ENCODE results near the gene CCNK.

Gene CCNK

GRCh38 chr14:99556134-99556791 is 75.1 kb downstream of the CCNK start:
- no peak for DNase-seq

GRCh38 chr14:99559286-99559990 is 78.2 kb downstream of the CCNK start:
- DNase-seq = no peak

- no peak for DNase-seq
These were observed 79.2 kb downstream of the CCNK start for GRCh38 chr14:99560403-99560802.

GRCh38 chr14:99560922-99561683 is 79.9 kb downstream of the CCNK start:
- peak; percentile 92 for DNase-seq

GRCh38 chr14:99561864-99562263 is 80.7 kb downstream of the CCNK start:
- no peak for DNase-seq
